ENCODE measurements around the gene NUDC.

DNA sequence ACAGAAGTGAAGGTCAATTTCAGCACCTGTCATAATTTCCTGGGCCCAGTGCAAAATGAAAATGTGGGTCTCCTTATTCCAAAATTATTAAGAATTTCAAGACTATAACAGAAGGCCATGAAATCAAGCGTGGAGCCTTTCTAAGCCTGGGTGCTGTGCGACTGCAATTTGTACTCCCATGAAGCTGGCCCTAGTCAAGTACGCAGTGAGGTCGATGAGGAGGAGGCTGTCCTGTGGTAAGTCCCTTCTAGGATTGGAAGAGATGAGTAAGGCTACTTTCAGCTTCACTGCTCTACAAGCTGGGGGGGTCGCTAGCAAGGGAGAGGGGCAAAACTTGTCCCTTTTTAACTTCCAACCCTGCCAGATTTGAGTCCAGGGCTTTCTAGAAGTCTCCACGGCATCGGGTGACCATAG is 410 bp upstream of the NUDC start:
- TF ChIP-seq, protein P1, sequence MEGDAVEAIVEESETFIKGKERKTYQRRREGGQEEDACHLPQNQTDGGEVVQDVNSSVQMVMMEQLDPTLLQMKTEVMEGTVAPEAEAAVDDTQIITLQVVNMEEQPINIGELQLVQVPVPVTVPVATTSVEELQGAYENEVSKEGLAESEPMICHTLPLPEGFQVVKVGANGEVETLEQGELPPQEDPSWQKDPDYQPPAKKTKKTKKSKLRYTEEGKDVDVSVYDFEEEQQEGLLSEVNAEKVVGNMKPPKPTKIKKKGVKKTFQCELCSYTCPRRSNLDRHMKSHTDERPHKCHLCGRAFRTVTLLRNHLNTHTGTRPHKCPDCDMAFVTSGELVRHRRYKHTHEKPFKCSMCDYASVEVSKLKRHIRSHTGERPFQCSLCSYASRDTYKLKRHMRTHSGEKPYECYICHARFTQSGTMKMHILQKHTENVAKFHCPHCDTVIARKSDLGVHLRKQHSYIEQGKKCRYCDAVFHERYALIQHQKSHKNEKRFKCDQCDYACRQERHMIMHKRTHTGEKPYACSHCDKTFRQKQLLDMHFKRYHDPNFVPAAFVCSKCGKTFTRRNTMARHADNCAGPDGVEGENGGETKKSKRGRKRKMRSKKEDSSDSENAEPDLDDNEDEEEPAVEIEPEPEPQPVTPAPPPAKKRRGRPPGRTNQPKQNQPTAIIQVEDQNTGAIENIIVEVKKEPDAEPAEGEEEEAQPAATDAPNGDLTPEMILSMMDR (IDR thresholded peaks at IDR 0.05) = no peak
- TF ChIP-seq POLR2A (IDR thresholded peaks at IDR 0.05) (no peak), POLR2AphosphoS5 (IDR thresholded peaks at IDR 0.05; ENCODE audit: insufficient read depth in 1 of 2, low read depth in 1 of 2) (no peak)

All from vagina (tissue), 2 donors.